Measurements from ENCODE around the gene ABR.

Gene ABR

GRCh38 chr17:1091190-1091534, 88.6 kb downstream of the ABR start:
- H3K27ac ChIP-seq: peak overlapping the region; percentile 44
- H3K9me3 ChIP-seq: no peaks in the 10 kb centered on the region
- 0 out of 2 replicates have a peak overlapping the region, but pooled peaks have one; percentile 5 for H3K9ac ChIP-seq
- peak overlapping the region; percentile 56 for H3K4me2 ChIP-seq
- peaks cover 40% of the 10 kb centered on the region for H3K4me1 ChIP-seq
- H3K27me3 ChIP-seq: no peaks in the 10 kb centered on the region
- H3K36me3 ChIP-seq: peaks cover 55% of the 10 kb centered on the region
- no peak for TF ChIP-seq Cebpa-rat (IDR thresholded peaks at IDR 0.05)
- H4K20me1 ChIP-seq: peaks cover 27% of the 10 kb centered on the region
- H3K4me3 ChIP-seq: no peak overlapping the region

GRCh38 chr17:1090465-1091189, 89.2 kb downstream of the ABR start:
- Histone ChIP-seq H3K27ac (peak overlapping the region; percentile 44; the same call in 1 of the 2 replicates), H3K4me3 (no peak overlapping the region), H4K20me1 (peaks cover 21% of the 10 kb centered on the region), H3K4me2 (peak overlapping the region; percentile 56), H3K4me1 (peaks cover 35% of the 10 kb centered on the region), H3K27me3 (no peaks in the 10 kb centered on the region), H3K9me3 (no peaks in the 10 kb centered on the region), H3K36me3 (peaks cover 53% of the 10 kb centered on the region), H3K9ac (0 out of 2 replicates have a peak overlapping the region, but pooled peaks have one; percentile 24)
- no peak for TF ChIP-seq Cebpa-rat (IDR thresholded peaks at IDR 0.05)

- Histone ChIP-seq H3K4me3 (no peak overlapping the region), H4K20me1 (peaks cover 17% of the 10 kb centered on the region), H3K27ac (no peak overlapping the region), H3K36me3 (peaks cover 45% of the 10 kb centered on the region), H3K9ac (0 out of 2 replicates have a peak overlapping the region, but pooled peaks have one; percentile 24), H3K27me3 (no peaks in the 10 kb centered on the region), H3K4me2 (peak overlapping the region; percentile 56; the same call in 1 of the 2 replicates), H3K4me1 (peaks cover 35% of the 10 kb centered on the region), H3K9me3 (no peaks in the 10 kb centered on the region)
- no peak for TF ChIP-seq Cebpa-rat (IDR thresholded peaks at IDR 0.05)
These were observed 89.9 kb downstream of the ABR start for GRCh38 chr17:1089915-1090314.

GRCh38 chr17:1087381-1088241, 92.2 kb downstream of the ABR start:
- H3K9ac ChIP-seq: no peak overlapping the region
- H4K20me1 ChIP-seq: peaks cover 17% of the 10 kb centered on the region
- H3K4me1 ChIP-seq: peaks cover 35% of the 10 kb centered on the region
- no peaks in the 10 kb centered on the region for H3K27me3 ChIP-seq
- H3K4me2 ChIP-seq: no peak overlapping the region; the same call in 1 of the 2 replicates
- no peak overlapping the region for H3K4me3 ChIP-seq
- H3K27ac ChIP-seq: no peak overlapping the region
- TF ChIP-seq Cebpa-rat (IDR thresholded peaks at IDR 0.05): no peak
- H3K9me3 ChIP-seq: no peaks in the 10 kb centered on the region
- H3K36me3 ChIP-seq: peaks cover 51% of the 10 kb centered on the region

GRCh38 chr17:1083451-1084187, 96.2 kb downstream of the ABR start:
- Histone ChIP-seq H3K4me1 (peaks cover 6% of the 10 kb centered on the region; the same call in 1 of the 2 replicates), H3K36me3 (peaks cover 38% of the 10 kb centered on the region)

GRCh38 chr17:1082579-1082978, 97.2 kb downstream of the ABR start:
- Histone ChIP-seq H3K4me3 (no peak overlapping the region), H3K4me1 (peaks cover 2% of the 10 kb centered on the region), H3K4me2 (no peak overlapping the region), H3K9ac (no peak overlapping the region), H3K9me3 (no peaks in the 10 kb centered on the region), H3K27me3 (no peaks in the 10 kb centered on the region), H4K20me1 (peaks cover 5% of the 10 kb centered on the region; the same call in 1 of the 2 replicates), H3K27ac (no peak overlapping the region), H3K36me3 (peaks cover 41% of the 10 kb centered on the region)
- no peak for TF ChIP-seq Cebpa-rat (IDR thresholded peaks at IDR 0.05)

More at GRCh38 chr17:1083451-1084187, 96.2 kb downstream of the ABR start:
- no peak overlapping the region for H3K9ac ChIP-seq
- H3K4me2 ChIP-seq: no peak overlapping the region
- no peak overlapping the region for H3K27ac ChIP-seq
- no peak for TF ChIP-seq Cebpa-rat (IDR thresholded peaks at IDR 0.05)
- H4K20me1 ChIP-seq: no peaks in the 10 kb centered on the region
- no peak overlapping the region for H3K4me3 ChIP-seq
- no peaks in the 10 kb centered on the region for H3K27me3 ChIP-seq
- no peaks in the 10 kb centered on the region for H3K9me3 ChIP-seq

GRCh38 chr17:1078831-1079561, 100.8 kb downstream of the ABR start:
- no peak for TF ChIP-seq Cebpa-rat (IDR thresholded peaks at IDR 0.05)
- H3K9me3 ChIP-seq: no peaks in the 10 kb centered on the region
- no peak overlapping the region for H3K9ac ChIP-seq
- H3K4me1 ChIP-seq: peaks cover 17% of the 10 kb centered on the region
- H3K27ac ChIP-seq: no peak overlapping the region
- peaks cover 36% of the 10 kb centered on the region for H3K36me3 ChIP-seq
- no peak overlapping the region for H3K4me3 ChIP-seq
- no peak overlapping the region for H3K4me2 ChIP-seq
- H4K20me1 ChIP-seq: peaks cover 36% of the 10 kb centered on the region; the same call in 1 of the 2 replicates
- H3K27me3 ChIP-seq: no peaks in the 10 kb centered on the region

GRCh38 chr17:1077986-1078711, 101.6 kb downstream of the ABR start:
- H3K4me2 ChIP-seq: no peak overlapping the region
- no peak overlapping the region for H3K27ac ChIP-seq
- peaks cover 34% of the 10 kb centered on the region for H3K36me3 ChIP-seq
- no peaks in the 10 kb centered on the region for H3K9me3 ChIP-seq
- peaks cover 17% of the 10 kb centered on the region for H3K4me1 ChIP-seq
- no peak overlapping the region for H3K4me3 ChIP-seq
- no peak for TF ChIP-seq Cebpa-rat (IDR thresholded peaks at IDR 0.05)
- no peak overlapping the region for H3K9ac ChIP-seq
- H3K27me3 ChIP-seq: no peaks in the 10 kb centered on the region
- H4K20me1 ChIP-seq: peaks cover 36% of the 10 kb centered on the region; the same call in 1 of the 2 replicates

Measured in BLaER1 (cell line).